Erythroblast (primary cell): ENCODE results near the gene ZSCAN32.

Experiments
- DNase-seq, 2 experiments: peaks; one replicate each; lab custom pipeline; 2025; lab: John Stamatoyannopoulos, UW
- GATA1 ChIP-seq: IDR thresholded peaks from 2 replicates; pipeline ENCODE4 v1.6.1; 2011; ENCODE audit warnings: low read depth, mild to moderate bottlenecking, control low read depth, low read length, moderate library complexity
- POLR2A ChIP-seq: IDR thresholded peaks from 2 replicates; pipeline ENCODE4 v1.6.1; 2011; ENCODE audit warnings: mild to moderate bottlenecking, low read length

Gene ZSCAN32

GRCh38 chr16:3346041-3346440 lies 54.8 kb downstream of the ZSCAN32 start:
- no peak for TF ChIP-seq POLR2A
- no peak for TF ChIP-seq GATA1

More at GRCh38 chr16:3346041-3346440, 54.8 kb downstream of the ZSCAN32 start:
- DNase-seq: no peak
